GM12874 (cell line): Measurements from ENCODE around the gene RNF31.

Source experiments
- CTCF ChIP-seq: IDR thresholded peaks from 2 replicates; pipeline ENCODE4 v1.5.1; 2011; ENCODE audit warnings: low read depth, mild to moderate bottlenecking, control low read depth, low read length, moderate library complexity; ENCODE audit not compliant: insufficient read depth

Gene RNF31

GRCh38 chr14:24179961-24180796, 32.9 kb downstream of the RNF31 start:
- TF ChIP-seq CTCF = no peak

GRCh38 chr14:24181371-24182077, 34.2 kb downstream of the RNF31 start:
- no peak for TF ChIP-seq CTCF

GRCh38 chr14:24182110-24182882, 35.0 kb downstream of the RNF31 start:
- no peak for TF ChIP-seq CTCF

- no peak for TF ChIP-seq CTCF
These were observed 35.8 kb downstream of the RNF31 start for GRCh38 chr14:24183014-24183481.

GRCh38 chr14:24184104-24184970, 37.0 kb downstream of the RNF31 start:
- TF ChIP-seq CTCF = no peak

GRCh38 chr14:24185026-24185425, 37.7 kb downstream of the RNF31 start:
- no peak for TF ChIP-seq CTCF
